ENCODE measurements around the gene ELK4.

DNA sequence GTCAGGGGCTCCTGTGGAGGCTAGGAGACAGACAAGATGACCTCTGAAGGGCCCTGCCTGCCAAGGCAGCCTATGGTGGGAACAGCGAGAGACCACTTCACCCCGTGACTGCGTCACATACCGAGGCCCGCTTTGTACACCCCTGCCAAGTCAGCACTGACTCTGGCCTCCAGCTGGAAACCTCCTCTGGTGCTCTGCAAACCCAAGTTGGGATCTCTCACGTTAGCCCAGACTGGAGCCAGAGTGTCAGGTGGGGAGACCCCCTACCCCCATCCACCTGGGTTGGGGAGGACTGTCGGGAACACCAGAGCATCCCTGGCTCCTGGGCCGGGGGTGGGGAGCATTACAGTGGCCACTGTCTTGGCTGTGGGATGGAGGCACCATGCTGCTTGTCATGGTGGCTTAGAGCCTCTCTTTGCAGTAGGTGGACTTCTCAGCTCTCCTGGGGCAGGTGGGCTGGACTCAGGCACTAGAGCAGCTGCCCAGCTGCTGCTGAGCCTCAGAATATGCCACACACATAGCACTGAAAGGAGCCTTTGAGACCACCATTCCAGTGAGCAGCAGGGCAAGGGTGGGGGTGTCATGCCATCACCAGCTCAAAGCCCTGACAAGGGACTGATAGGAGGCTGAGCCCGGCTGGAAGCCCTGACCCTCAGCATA, 50.4 kb downstream of the ELK4 start:
- TF ChIP-seq, protein P1, sequence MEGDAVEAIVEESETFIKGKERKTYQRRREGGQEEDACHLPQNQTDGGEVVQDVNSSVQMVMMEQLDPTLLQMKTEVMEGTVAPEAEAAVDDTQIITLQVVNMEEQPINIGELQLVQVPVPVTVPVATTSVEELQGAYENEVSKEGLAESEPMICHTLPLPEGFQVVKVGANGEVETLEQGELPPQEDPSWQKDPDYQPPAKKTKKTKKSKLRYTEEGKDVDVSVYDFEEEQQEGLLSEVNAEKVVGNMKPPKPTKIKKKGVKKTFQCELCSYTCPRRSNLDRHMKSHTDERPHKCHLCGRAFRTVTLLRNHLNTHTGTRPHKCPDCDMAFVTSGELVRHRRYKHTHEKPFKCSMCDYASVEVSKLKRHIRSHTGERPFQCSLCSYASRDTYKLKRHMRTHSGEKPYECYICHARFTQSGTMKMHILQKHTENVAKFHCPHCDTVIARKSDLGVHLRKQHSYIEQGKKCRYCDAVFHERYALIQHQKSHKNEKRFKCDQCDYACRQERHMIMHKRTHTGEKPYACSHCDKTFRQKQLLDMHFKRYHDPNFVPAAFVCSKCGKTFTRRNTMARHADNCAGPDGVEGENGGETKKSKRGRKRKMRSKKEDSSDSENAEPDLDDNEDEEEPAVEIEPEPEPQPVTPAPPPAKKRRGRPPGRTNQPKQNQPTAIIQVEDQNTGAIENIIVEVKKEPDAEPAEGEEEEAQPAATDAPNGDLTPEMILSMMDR (IDR thresholded peaks at IDR 0.05 in 8 of 11, conservative IDR thresholded peaks at IDR 0.05 in 3 of 11) = no peak
- TF ChIP-seq POLR2A (IDR thresholded peaks at IDR 0.05) = no peak
- TF ChIP-seq POLR2AphosphoS5 (IDR thresholded peaks at IDR 0.05) = no peak
